Spinal cord (tissue), 10 donors: ENCODE measurements around the gene MYOCD. TPM values are rescaled to one million over a fixed set of nuclear protein-coding genes. Genes with fewer than 3 reads are reported as not detected.
A peak's percentile ranks its signal among the peaks of the same experiment; 100 is the strongest.

Experiments used
- DNase-seq, 6 donors: peaks; one replicate each; pipeline versions ENCODE4 v3.0.0 to v3.0.0-alpha.2; 2013 to 2015; ENCODE audit warnings: low spot score in 6 of 6, low read depth in 4 of 6
- H3K27ac ChIP-seq: one replicate; pipeline ENCODE4 v1.5.1; 2013; ENCODE audit warnings: low read depth, low read length, control low read depth
- H3K27me3 ChIP-seq: one replicate; pipeline ENCODE4 v1.6.1; 2013; ENCODE audit warnings: low read length; ENCODE audit not compliant: control insufficient read depth, insufficient read depth
- H3K36me3 ChIP-seq: one replicate; pipeline ENCODE4 v1.6.1; 2013; ENCODE audit warnings: low read length; ENCODE audit not compliant: control insufficient read depth, insufficient read depth
- H3K4me1 ChIP-seq: one replicate; pipeline ENCODE4 v1.6.1; 2013; ENCODE audit warnings: low read length; ENCODE audit not compliant: control insufficient read depth, insufficient read depth
- H3K4me3 ChIP-seq: one replicate; pipeline ENCODE4 v1.5.1; 2013; ENCODE audit warnings: low read depth, low read length, control low read depth
- H3K9me3 ChIP-seq: one replicate; pipeline ENCODE4 v1.6.1; 2013; ENCODE audit warnings: low read length; ENCODE audit not compliant: control insufficient read depth, insufficient read depth
- WGBS: methylation state at CpG from one replicate; pipeline ENCODE4 v1.1.5; 2013; ENCODE audit warnings: missing lambda C conversion rate; ENCODE audit not compliant: insufficient coverage; 5-methylcytosine and 5-hydroxymethylcytosine counted together
- polyA plus RNA-seq, 2 donors: library from polyadenylated mRNA; unstranded; fragments of 120-200 nt; gene quantifications; one replicate each; pipeline ENCODE4 v1.2.1, GENCODE V29; 2013; ENCODE audit not compliant: insufficient read length in 2 of 2
- total RNA-seq, 2 donors: library from RNA; depleted of rRNA in 1 of 2; stranded (reverse); fragments of 120-200 nt in 1 of 2; fragments of >200 nt in 1 of 2; gene quantifications; one replicate each; pipeline versions ENCODE4 v1.2.3 to v1.2.4, GENCODE V29; 2013 to 2014
- donor health status: healthy.

MYOCD gene
- total and polyA plus RNA-seq, 4 donors, result 0.20 to 0.94 (median 0.31) TPM

DNA sequence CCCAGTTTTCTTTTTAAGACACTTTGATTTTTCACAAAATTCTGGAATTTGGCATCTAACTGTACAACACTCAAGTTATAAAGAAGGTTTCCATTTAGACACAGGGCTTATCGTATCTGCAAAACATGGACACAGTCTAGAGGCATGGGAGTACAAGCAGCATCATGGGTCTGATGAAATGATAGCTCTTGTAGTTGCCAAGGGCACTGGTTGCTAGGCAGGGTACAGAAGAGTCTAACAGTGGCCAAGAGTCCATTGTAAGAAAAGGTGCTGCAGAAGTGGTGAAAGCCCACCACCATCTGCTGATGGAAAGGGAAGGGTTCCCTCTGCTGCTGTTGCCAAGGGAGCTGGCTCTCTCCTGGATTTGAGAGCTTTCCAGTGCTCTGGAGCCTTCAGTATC lies 20.8 kb downstream of the MYOCD start:
- H3K9me3 ChIP-seq, result no peaks in the 10 kb centered on the region
- no peak overlapping the region for H3K27ac ChIP-seq
- DNase-seq, result no peak
- no peaks in the 10 kb centered on the region for H3K27me3 ChIP-seq
- no peaks in the 10 kb centered on the region for H3K36me3 ChIP-seq
- H3K4me3 ChIP-seq, result no peak overlapping the region
- 100% methylated on average over 1 of the region's 1 CpG for WGBS
- no peaks in the 10 kb centered on the region for H3K4me1 ChIP-seq

DNA sequence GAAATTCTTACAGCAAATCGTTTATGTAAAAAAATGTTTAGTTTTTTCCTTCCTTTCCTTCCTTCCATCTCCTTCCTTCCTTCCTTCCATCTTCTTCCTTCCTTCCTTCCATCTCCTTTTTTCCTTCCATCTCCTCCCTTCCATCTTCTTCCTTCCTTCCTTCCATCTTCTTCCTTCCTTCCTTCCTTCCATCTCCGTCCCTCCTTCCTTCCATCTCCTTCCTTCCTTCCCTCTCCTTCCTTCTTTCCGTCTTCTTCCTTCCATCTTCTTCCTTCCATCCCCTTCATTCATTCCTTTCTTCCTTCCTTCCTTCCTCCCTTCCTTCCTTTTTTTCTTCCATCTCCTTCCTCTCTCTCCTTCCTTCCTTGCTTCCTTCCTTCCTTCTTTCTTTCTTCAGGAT lies 22.7 kb downstream of the MYOCD start:
- no peak overlapping the region for H3K4me3 ChIP-seq
- DNase-seq, result no peak
- H3K36me3 ChIP-seq, result no peaks in the 10 kb centered on the region
- H3K27ac ChIP-seq, result no peak overlapping the region
- H3K27me3 ChIP-seq, result no peaks in the 10 kb centered on the region
- no peaks in the 10 kb centered on the region for H3K4me1 ChIP-seq
- no peaks in the 10 kb centered on the region for H3K9me3 ChIP-seq
- WGBS, result 98% methylated on average over 2 of the region's 3 CpGs

DNA sequence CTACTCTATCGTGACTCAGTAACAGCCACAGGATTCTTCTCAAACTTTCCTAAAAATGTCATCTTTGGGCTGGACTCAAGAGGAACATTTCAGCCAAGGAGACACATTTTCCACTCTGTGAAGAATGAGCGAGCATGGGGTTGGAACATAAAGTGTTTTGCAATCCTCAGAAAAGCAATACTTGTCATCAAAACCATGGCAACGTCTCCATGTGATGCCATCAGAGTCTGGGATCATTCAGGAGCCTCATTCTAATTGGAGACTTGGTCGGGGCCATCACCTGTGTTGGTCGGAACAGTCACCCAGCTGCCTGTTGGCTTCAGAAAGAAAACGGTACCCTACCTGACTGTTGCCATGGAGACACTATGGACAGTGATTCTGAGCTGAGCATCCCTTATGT lies 25.5 kb downstream of the MYOCD start:
- Histone ChIP-seq H3K9me3 (no peaks in the 10 kb centered on the region), H3K4me3 (no peak overlapping the region), H3K27ac (no peak overlapping the region), H3K4me1 (no peaks in the 10 kb centered on the region), H3K27me3 (no peaks in the 10 kb centered on the region), H3K36me3 (no peaks in the 10 kb centered on the region)
- peak in 2 of 6 donors; percentile 11 to 38 for DNase-seq
- WGBS, result 64% methylated on average over 5 of the region's 6 CpGs

DNA sequence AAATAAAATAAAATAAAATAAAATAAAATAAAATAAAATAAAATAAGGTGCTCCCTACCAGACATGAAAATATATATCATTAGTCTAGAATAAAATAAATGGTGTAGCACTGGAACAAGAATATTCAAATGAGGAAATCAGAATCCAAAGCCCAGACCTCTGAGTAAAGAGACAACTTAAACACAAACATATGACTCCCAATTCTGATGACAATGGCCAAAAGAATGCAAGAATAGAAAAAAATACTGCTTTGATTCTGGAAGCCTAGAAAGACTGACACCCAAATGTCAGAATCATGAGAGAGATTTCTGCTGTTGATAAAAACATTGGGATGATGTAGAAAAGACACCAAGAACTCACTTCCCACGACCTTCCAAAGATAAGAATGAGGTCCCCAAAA lies 27.9 kb downstream of the MYOCD start:
- no CpG with 5 or more reads among the region's 1 CpG for WGBS

DNA sequence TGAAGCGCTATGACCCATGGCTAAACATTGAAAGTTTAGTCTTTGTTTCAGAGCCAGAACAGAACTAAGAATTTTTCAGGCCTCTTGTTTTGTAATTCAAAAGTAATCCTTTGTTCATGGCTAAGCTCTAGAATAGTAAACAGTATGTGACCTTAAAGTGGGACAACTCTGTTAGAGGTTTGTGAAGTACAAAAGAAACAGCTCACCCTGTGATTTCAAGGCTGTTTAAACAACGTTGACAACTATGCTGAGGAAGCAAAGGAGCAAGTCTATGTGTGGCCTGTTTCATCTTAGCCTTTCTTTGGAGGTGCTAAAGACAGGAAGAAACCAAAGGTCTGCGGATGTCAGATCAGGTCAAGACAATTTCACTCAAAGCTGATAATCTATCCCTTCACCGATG lies 40.4 kb downstream of the MYOCD start:
- no peak for DNase-seq
- no peaks in the 10 kb centered on the region for H3K4me1 ChIP-seq
- H3K27ac ChIP-seq, result no peak overlapping the region
- peaks cover 1% of the 10 kb centered on the region for H3K9me3 ChIP-seq
- 36% methylated on average over 2 of the region's 4 CpGs for WGBS
- H3K4me3 ChIP-seq, result no peak overlapping the region
- H3K27me3 ChIP-seq, result no peaks in the 10 kb centered on the region
- no peaks in the 10 kb centered on the region for H3K36me3 ChIP-seq

More for the DNA sequence above, 27.9 kb downstream of the MYOCD start:
- H3K27ac ChIP-seq, result no peak overlapping the region
- DNase-seq, result no peak
- no peaks in the 10 kb centered on the region for H3K36me3 ChIP-seq
- no peaks in the 10 kb centered on the region for H3K4me1 ChIP-seq
- no peaks in the 10 kb centered on the region for H3K9me3 ChIP-seq
- no peaks in the 10 kb centered on the region for H3K27me3 ChIP-seq
- H3K4me3 ChIP-seq, result no peak overlapping the region

DNA sequence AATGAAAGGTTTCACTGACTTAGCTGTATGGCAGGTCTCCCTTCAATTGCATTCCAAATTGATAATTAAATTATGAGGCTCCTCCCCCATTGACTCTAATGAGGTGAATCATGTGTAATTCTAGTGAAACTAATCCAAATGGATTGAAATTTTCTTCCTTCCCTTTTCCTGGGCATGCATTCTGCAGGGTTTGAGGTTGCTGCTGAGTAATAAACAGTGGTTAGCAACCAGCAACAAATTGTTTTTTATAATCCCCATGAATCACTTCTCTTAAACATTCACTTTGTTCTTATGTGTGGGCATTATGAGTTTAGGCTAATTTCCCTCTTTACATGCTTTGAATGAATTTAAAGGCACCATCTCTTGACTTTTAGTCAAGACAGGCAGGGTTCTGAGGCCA lies 43.4 kb downstream of the MYOCD start:
- Histone ChIP-seq H3K4me1 (no peaks in the 10 kb centered on the region), H3K36me3 (no peaks in the 10 kb centered on the region), H3K27ac (no peak overlapping the region), H3K4me3 (no peak overlapping the region), H3K9me3 (peaks cover under 1% of the 10 kb centered on the region), H3K27me3 (no peaks in the 10 kb centered on the region)
- DNase-seq, result no peak

DNA sequence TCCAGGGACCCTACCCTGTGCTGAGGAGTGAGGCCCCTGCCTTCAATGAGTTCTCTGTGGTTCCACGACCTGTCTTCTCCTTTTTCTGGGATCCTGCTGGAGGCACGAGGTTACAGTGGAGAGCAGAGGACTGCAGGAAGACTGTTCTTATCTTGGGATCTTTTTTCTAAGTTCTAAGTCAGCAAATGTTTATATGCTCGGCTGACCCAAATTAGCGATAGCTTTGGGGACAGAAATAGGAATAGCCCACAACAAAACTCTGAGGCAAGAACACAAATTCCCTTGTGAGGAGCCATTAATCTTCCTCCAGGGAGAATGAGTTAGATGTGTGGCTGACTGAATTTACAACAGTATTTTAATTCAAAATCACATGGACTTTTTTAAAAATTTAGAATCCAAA lies 46.7 kb downstream of the MYOCD start:
- Histone ChIP-seq H3K27me3 (no peaks in the 10 kb centered on the region), H3K4me1 (no peaks in the 10 kb centered on the region), H3K4me3 (no peak overlapping the region), H3K9me3 (no peaks in the 10 kb centered on the region), H3K36me3 (no peaks in the 10 kb centered on the region), H3K27ac (no peak overlapping the region)
- no peak for DNase-seq
- WGBS, result 71% methylated on average over 2 of the region's 4 CpGs

DNA sequence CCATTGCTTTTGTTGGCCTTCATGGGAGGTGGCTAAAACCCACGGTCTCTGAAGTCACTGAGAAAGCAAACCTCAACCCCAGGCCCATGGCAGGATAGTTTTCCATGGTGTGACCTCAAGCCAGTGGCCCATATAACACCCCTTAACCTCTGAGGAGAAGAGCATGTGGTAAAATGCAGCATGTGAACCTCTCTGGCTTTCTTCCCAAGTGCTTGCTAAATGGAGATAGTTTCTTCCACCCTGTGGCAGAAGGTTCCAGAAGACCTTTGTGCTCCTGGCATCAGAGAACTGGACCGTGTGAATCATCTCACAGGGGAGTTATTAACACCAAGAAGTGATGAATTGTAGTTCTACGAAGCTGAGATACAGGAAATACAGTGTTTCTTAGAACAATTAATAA lies 47.3 kb downstream of the MYOCD start:
- Histone ChIP-seq H3K4me3 (no peak overlapping the region), H3K27me3 (no peaks in the 10 kb centered on the region), H3K4me1 (no peaks in the 10 kb centered on the region), H3K9me3 (no peaks in the 10 kb centered on the region), H3K27ac (no peak overlapping the region), H3K36me3 (no peaks in the 10 kb centered on the region)
- WGBS, result no CpG with 5 or more reads among the region's 3 CpGs
- DNase-seq, result no peak

DNA sequence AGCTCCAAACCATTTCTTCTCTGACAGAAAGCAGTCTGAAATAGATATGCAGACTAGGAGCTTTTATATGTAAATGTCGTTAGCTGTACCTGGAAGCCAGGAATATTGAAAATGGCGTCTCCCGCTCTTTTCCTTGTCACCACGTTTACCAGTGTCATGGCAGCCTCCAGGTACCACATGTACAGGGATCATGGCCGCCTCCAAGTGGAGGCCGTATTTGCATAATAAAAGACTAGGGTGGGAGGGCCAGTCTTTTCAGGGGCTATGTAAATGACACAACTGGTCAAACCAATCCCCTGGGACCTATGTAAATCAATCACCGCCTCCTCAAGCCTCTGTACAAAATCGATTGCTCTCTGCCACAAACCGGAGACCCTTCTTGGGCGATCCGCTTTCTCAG lies 54.3 kb downstream of the MYOCD start:
- 94% methylated on average over 5 of the region's 11 CpGs for WGBS

DNA sequence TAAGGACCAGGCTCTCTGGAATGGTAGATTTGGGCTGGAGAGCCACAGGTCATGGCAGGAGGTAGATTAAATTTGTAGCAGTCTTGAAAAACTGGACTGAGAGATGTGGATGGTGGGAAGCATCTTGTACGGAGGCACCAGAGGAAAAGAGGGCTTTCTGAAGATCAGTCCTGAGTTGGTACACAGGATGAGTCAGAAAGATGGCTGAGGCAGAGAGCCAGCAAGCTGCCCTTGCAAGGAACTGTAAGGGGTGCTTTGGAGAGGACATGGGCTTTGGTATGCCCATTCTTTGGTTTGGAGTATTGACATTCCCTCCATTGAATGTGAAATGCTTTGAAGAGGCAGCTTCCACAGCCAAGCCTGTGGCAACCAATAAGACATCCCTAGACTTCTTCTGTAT lies 55.9 kb downstream of the MYOCD start:
- Histone ChIP-seq H3K9me3 (no peaks in the 10 kb centered on the region), H3K36me3 (no peaks in the 10 kb centered on the region), H3K27ac (no peak overlapping the region), H3K4me1 (no peaks in the 10 kb centered on the region), H3K4me3 (no peak overlapping the region), H3K27me3 (no peaks in the 10 kb centered on the region)
- DNase-seq, result no peak
- whole genome bisulfite sequencing, result 100% methylated on average over 1 of the region's 1 CpG

More for the DNA sequence above, 54.3 kb downstream of the MYOCD start:
- Histone ChIP-seq H3K4me3 (no peak overlapping the region), H3K27me3 (no peaks in the 10 kb centered on the region), H3K27ac (no peak overlapping the region), H3K9me3 (no peaks in the 10 kb centered on the region), H3K4me1 (no peaks in the 10 kb centered on the region), H3K36me3 (no peaks in the 10 kb centered on the region)
- DNase-seq, result no peak
